ENCODE data around the gene MTUS2.

- no peak for TF ChIP-seq CTCF (IDR thresholded peaks at IDR 0.05)
- TF ChIP-seq EP300 (IDR thresholded peaks at IDR 0.05), result no peak
Observed at GRCh38 chr13:29059800-29060199, 239.7 kb downstream of the MTUS2 start.

Measured in suprapubic skin (tissue), 3 donors.